Sciatic nerve (tissue), 2 donors: ENCODE data around the gene MPP7. TPM values are rescaled to one million over a fixed set of nuclear protein-coding genes. Genes with fewer than 3 reads are reported as not detected.
A peak's percentile ranks its signal among the peaks of the same experiment; 100 is the strongest.

ENCODE experiments used
- ATAC-seq: fragments of 200-7000 bp; cut with Tn5 transposase; one replicate; pipeline ENCODE4 v1.9.1; 2020; ENCODE audit warnings: mild to moderate bottlenecking, moderate library complexity
- DNase-seq: peaks from one replicate; pipeline ENCODE4 v3.0.0-alpha.2; 2020; ENCODE audit warnings: low spot score
- intact Hi-C: fragments of 100-400 bp; cut with DNase I; formaldehyde crosslinking; loops from one replicate; pipeline ENCODE4 v1.14.2; 2022
- microRNA-seq: library from miRNA; unstranded; fragments of <30 nt; microRNA quantifications from one replicate; pipeline ENCODE4 v1.2.0, GENCODE V29; 2020
- total RNA-seq: library from RNA; stranded (reverse); fragmentation: NEBNext Ultra II Directional; extraction: Animal tissue kit (Norgen Biotek cat#: 25700); gene quantifications from one replicate; pipeline ENCODE4 v1.2.1, GENCODE V29; 2021
- donor health status: DM: no; HTN: no; CAD: no.
- donor health status: DM: no; HTN: no; CAD: no.

MPP7 gene
- total RNA-seq, 1 donor from 2014 or later: 7.8 TPM

DNA sequence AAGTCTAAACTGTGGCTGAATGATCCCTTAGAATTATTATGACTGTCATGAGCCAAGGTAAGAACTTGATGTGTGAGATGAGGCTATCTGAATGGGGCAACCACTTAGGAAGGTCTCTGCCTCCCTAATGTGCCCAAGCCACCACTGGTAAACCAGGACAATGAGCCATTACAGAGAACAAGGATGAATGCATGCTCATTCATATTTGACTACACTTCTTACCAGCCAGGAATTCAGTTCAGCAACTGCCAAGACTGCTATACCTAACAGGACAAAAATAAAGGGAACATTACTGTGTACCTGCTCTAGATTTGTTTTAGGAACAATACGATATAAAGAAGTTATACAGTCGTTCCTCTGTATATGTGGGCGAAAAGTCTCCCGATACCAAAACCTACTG, 23.0 kb downstream of the MPP7 start:
- DNase-seq (no peak), ATAC-seq (no peak)
- intact Hi-C loops: no loop called here

DNA sequence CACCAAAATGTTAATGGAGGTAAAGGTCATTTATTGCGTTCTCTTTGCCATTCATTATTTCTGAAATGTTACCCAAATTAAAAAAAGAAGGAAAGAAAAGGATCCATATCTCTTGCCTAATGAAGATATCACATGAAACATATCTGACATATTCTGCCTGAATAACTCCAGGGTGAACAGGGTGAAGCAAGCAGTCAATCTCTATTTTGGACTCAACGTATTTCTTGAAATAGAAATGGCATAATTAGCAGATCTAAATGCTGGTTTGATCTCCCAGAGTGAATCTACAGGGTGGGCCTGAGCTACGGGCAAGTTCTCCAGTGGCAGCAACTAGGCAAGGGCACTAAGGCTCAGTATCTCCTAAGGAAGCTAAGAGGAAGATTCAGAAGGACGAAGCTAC, 24.0 kb downstream of the MPP7 start:
- intact Hi-C loops: no loop called here
- ATAC-seq: no peak
- no peak for DNase-seq

DNA sequence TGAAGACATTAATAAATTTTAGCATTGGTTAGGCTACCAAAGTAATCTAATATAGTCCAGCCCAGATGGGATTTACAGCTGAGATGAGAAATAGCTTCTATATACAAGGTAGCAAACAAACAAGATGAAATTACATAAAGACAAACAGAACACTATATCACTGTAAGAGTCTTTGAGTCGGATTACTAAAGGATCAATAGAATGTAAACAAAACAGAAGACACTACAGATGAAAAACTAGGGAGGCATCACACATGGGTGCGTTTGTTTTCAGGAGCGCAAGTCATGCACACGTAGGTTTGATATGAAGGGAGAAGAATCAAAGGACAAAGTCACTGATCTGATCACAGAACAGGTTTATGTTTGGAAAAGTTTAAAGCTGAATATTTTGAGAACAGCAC, 26.5 kb downstream of the MPP7 start:
- intact Hi-C loops: no loop called here
- ATAC-seq (no peak), DNase-seq (no peak)

DNA sequence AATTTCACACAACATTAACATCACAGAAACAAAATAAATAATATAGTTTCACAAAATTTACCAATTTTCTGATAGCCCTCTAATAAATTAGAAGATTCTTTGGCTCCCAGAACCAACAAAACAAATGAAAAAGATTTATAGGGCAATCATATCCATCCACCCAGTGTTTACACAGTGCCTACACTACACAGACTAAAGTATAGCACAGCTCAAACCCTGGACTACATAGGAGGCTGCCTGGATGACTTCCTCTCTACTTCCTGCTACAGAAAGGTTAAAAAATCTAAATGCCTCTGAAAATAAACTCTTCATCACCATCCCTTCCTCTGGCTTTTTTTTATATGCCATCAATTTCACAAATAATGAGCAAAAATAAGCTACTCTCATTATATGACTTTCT, 28.4 kb downstream of the MPP7 start:
- intact Hi-C loops: no loop called here
- no peak for ATAC-seq
- DNase-seq: no peak

GRCh38 chr10:28273343-28273742, 29.5 kb downstream of the MPP7 start:
- intact Hi-C loops: no loop called here
- DNase-seq: no peak
- ATAC-seq: no peak

GRCh38 chr10:28269842-28270456, 32.9 kb downstream of the MPP7 start:
- ATAC-seq (no peak), DNase-seq (no peak)
- intact Hi-C loops: no loop called here

DNA sequence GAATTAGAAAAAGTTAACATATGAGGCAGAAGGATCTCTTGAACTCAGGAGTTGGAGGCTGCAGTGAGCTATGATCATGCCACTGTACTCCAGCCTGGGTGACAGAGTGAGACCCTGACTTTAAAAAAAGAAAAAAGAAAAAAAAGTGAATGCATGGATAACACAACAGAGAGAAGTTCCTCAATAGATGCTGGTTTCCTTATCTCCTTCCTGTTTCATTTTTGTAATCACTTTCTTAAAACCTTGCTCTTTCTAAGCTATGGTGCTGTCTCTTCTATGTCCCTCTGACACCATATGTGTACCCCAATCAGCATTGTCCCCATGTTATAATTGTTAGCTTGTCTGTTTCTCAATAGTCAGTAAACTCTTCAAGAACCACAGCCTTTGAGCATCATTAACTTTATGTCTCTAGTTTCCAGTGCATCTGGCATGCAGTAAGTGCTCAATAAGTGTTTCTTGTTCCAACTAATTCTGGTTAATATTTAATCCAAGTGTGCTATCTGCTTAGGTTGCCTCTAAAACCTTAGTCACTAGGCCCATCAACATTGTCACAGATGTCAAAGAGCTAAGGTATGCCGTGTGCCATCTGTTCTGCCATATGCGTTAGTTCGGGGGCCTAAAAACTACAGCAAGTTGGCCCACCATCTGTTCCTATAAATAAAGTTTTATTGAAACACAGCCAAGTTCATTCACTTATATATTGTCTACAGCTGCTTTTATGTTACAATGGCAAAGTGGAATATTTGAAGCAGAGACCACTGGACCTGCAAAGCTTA, 36.2 kb downstream of the MPP7 start:
- ATAC-seq (no peak), DNase-seq (no peak)
- intact Hi-C loops: no loop called here

- DNase-seq (no peak), ATAC-seq (no peak)
- intact Hi-C loops: no loop called here
Measured at GRCh38 chr10:28263136-28263857, 39.6 kb downstream of the MPP7 start.

DNA sequence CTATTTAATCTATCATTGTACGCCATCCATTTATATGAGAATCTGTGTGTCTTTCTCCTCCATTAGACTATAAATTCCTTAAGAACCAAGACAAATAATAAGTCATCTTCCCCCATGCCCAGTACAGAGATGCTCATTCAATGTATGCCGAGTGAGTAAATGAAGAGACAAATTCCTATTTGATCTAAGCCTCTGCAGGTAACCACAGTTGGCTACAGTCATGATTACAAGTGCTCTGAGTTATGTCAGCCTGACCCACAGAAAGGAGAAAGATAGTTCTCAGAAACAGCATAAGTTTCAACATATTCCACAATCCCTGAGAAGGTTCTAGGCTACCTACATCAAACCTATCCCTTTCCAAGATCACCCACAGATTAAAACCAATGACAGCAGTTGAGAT, 46.1 kb downstream of the MPP7 start:
- intact Hi-C loops: no loop called here
- DNase-seq: no peak
- ATAC-seq: no peak

DNA sequence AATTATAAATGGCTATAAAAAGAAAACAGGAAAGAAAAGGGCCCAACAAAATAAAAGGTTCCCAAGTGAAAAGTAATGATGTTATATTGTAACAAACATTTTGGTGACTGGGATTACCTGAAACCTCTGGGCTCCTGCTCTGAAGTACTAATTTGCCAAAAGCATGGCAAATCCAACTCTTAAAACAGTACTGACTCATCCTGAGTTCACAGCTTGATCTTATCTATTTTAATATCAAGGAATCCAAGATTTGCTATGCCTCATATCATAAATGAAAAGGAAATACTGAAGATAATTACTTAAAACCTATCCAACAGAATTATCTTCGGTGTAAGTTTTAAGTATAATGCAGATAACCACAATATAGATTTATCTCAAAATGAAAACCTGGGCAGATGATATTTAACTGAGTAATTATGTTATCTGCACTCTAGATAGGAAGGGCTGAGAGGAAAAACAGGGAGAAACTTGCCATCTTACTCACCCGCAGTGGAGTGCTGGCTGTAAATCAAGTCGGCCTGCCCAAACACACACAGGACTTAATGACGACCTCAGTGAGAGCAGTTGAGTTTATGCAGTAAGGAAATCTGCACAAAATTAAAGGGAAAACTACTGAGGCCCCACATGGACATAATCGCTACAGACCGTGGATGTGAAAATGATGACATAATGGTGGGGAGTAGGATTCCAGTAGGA, 48.4 kb downstream of the MPP7 start:
- DNase-seq (no peak), ATAC-seq (peak; percentile 38)
- intact Hi-C loops: no loop called here

- intact Hi-C loops: no loop called here
- no peak for DNase-seq
- ATAC-seq: no peak
Measured at GRCh38 chr10:28253169-28253785, 49.6 kb downstream of the MPP7 start.

Small RNA genes lying within 50 kb of the gene (microRNA-seq; reads per million reads assigned to microRNA genes)
- gene MIR8086: not detected

Other genes with a start within 250 kb of the MPP7 start
- gene WAC, start 230.1 kb upstream of the MPP7 start, total RNA-seq: 148 TPM